H1 (cell line): ENCODE data around the gene GUCY1A1.

Experiments used
- CEBPB ChIP-seq: IDR thresholded peaks from 2 replicates; pipeline ENCODE4 v1.6.1; 2012; ENCODE audit warnings: low read depth, low read length
- CHD2 ChIP-seq: IDR thresholded peaks from 2 replicates; pipeline ENCODE4 v1.6.1; 2012; ENCODE audit warnings: low read length, improper control_type of control experiment
- CHD7 ChIP-seq: fragments of 300-600 bp; sonication (generic); IDR thresholded peaks from 2 replicates; pipeline ENCODE4 v1.7.1; 2012; ENCODE audit warnings: low read length, moderate library complexity, mild to moderate bottlenecking, inconsistent platforms; ENCODE audit not compliant: insufficient replicate concordance
- CREB1 ChIP-seq: IDR thresholded peaks from 2 replicates; pipeline ENCODE4 v1.6.1; 2012; ENCODE audit warnings: inconsistent platforms
- CTCF ChIP-seq, 3 experiments: IDR thresholded peaks; 1 replicate in 2 of 3; 2 replicates in 1 of 3; pipeline versions ENCODE4 v1.5.1 to v1.6.1; 2011; ENCODE audit warnings: low read length in 3 of 3, mild to moderate bottlenecking in 3 of 3, inconsistent platforms in 2 of 3, low read depth in 1 of 3, moderate library complexity in 1 of 3; ENCODE audit not compliant: insufficient read depth in 1 of 3; ENCODE audit errors: control extremely low read depth in 1 of 3
- E2F6 ChIP-seq: IDR thresholded peaks from 2 replicates; pipeline ENCODE4 v1.6.1; 2012; ENCODE audit warnings: inconsistent platforms
- FOSL1 ChIP-seq: IDR thresholded peaks from 2 replicates; pipeline ENCODE4 v1.6.1; 2011; ENCODE audit warnings: mild to moderate bottlenecking, low read depth, low read length, moderate library complexity; ENCODE audit not compliant: insufficient read depth
- GABPA ChIP-seq: IDR thresholded peaks from 2 replicates; pipeline ENCODE4 v1.6.1; 2011; ENCODE audit warnings: mild to moderate bottlenecking, low read length, moderate library complexity, borderline replicate concordance; ENCODE audit not compliant: insufficient read depth
- MAX ChIP-seq: IDR thresholded peaks from 2 replicates; pipeline ENCODE4 v1.6.1; 2012; ENCODE audit warnings: inconsistent platforms
- POLR2A ChIP-seq, 2 experiments: IDR thresholded peaks; 1 replicate in 1 of 2; 2 replicates in 1 of 2; pipeline ENCODE4 v1.6.1; 2011; ENCODE audit warnings: low read depth in 2 of 2, low read length in 2 of 2, mild to moderate bottlenecking in 2 of 2; ENCODE audit errors: control extremely low read depth in 1 of 2
- RBBP5 ChIP-seq: IDR thresholded peaks from 2 replicates; pipeline ENCODE4 v1.7.1; 2012; ENCODE audit warnings: low read depth, mild to moderate bottlenecking, inconsistent platforms, low read length, moderate library complexity, borderline replicate concordance
- RFX5 ChIP-seq: IDR thresholded peaks from 2 replicates; pipeline ENCODE4 v1.6.1; 2011; ENCODE audit warnings: low read depth, low read length, improper control_type of control experiment, borderline replicate concordance
- TAF7 ChIP-seq: optimal IDR thresholded peaks from 2 replicates; pipeline ENCODE3; 2011; ENCODE audit warnings: low read depth, mild to moderate bottlenecking, inconsistent platforms, low read length, moderate library complexity, borderline replicate concordance
- TEAD4 ChIP-seq: IDR thresholded peaks from 2 replicates; pipeline ENCODE4 v1.6.1; 2012; ENCODE audit warnings: low read depth, low read length, inconsistent platforms, mixed read lengths

GRCh38 chr4:155772459-155773195, 106.0 kb downstream of the GUCY1A1 start:
- TF ChIP-seq GABPA (no peak), RFX5 (no peak), TAF7 (no peak), POLR2A (IDR thresholded peaks at IDR 0.05; ENCODE audit: control extremely low read depth in 1 of 2, low read depth in 2 of 2, low read length in 2 of 2) (no peak), CREB1 (no peak), MAX (no peak), TEAD4 (no peak), E2F6 (no peak), CTCF (IDR thresholded peaks at IDR 0.05; ENCODE audit: control extremely low read depth in 1 of 3, insufficient read depth in 1 of 3, low read depth in 1 of 3, low read length in 3 of 3) (no peak), CEBPB (no peak), RBBP5 (no peak), CHD2 (no peak), FOSL1 (no peak), CHD7 (no peak)
